Mucosa of rectum (tissue), 2 donors: ENCODE measurements around the gene REEP1.
"Not testable (repeated sequence)": the region's sequence is repeated elsewhere in the genome, so short reads cannot be mapped to it uniquely, and the experiment has no call there.

ENCODE experiments used
- H3K27ac ChIP-seq, 2 donors: one replicate each; pipeline ENCODE4 v1.7.0; 2013; ENCODE audit warnings: inconsistent platforms in 2 of 2, low read depth in 2 of 2, low read length in 2 of 2
- H3K27me3 ChIP-seq, 2 donors: one replicate each; pipeline ENCODE4 v1.7.0; 2013; ENCODE audit warnings: low read length in 2 of 2; ENCODE audit not compliant: control insufficient read depth in 2 of 2, insufficient read depth in 2 of 2
- H3K36me3 ChIP-seq, 2 donors: one replicate each; pipeline ENCODE4 v1.7.0; 2013; ENCODE audit warnings: low read length in 2 of 2; ENCODE audit not compliant: control insufficient read depth in 2 of 2, insufficient read depth in 2 of 2
- H3K4me1 ChIP-seq, 2 donors: one replicate each; pipeline ENCODE4 v1.7.0; 2013; ENCODE audit warnings: low read length in 2 of 2, mild to moderate bottlenecking in 1 of 2; ENCODE audit not compliant: control insufficient read depth in 2 of 2, insufficient read depth in 2 of 2
- H3K4me3 ChIP-seq, 2 donors: one replicate each; pipeline ENCODE4 v1.7.0; 2013; ENCODE audit warnings: low read length in 2 of 2
- H3K9ac ChIP-seq, 2 donors: one replicate each; pipeline ENCODE4 v1.7.0; 2013; ENCODE audit warnings: low read length in 2 of 2, low read depth in 1 of 2, mild to moderate bottlenecking in 1 of 2
- H3K9me3 ChIP-seq, 2 donors: one replicate each; pipeline ENCODE4 v1.7.0; 2013; ENCODE audit warnings: low read length in 2 of 2; ENCODE audit not compliant: control insufficient read depth in 2 of 2
- donor health status: healthy.
- donor health status: Normal muscosa, but diverticular disease.

The REEP1 gene

DNA sequence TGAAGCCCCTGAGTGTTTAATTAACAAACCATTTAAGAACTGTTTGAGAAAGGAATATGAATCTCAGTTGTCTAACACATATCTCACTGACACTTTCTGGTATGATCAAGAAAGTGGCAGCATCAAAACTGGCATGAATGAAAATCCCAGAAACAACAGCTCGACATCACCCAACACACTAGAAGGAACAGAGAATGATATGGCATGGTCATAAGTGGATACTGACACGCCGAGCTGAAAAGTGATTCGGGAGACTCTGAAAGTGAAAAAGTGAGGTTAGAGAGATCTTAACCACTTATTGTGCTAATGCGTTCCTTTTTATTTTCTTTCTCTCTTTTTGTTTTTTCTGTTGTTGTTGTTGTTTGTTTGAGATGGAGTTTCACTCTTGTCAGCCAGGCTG, 100.3 kb downstream of the REEP1 start:
- H3K36me3 ChIP-seq, result no peaks in the 10 kb centered on the region
- no peaks in the 10 kb centered on the region for H3K4me1 ChIP-seq
- no peaks in the 10 kb centered on the region for H3K27me3 ChIP-seq
- no peak overlapping the region for H3K27ac ChIP-seq
- H3K4me3 ChIP-seq, result no peak overlapping the region
- no peaks in the 10 kb centered on the region for H3K9me3 ChIP-seq
- H3K9ac ChIP-seq, result no peak overlapping the region

DNA sequence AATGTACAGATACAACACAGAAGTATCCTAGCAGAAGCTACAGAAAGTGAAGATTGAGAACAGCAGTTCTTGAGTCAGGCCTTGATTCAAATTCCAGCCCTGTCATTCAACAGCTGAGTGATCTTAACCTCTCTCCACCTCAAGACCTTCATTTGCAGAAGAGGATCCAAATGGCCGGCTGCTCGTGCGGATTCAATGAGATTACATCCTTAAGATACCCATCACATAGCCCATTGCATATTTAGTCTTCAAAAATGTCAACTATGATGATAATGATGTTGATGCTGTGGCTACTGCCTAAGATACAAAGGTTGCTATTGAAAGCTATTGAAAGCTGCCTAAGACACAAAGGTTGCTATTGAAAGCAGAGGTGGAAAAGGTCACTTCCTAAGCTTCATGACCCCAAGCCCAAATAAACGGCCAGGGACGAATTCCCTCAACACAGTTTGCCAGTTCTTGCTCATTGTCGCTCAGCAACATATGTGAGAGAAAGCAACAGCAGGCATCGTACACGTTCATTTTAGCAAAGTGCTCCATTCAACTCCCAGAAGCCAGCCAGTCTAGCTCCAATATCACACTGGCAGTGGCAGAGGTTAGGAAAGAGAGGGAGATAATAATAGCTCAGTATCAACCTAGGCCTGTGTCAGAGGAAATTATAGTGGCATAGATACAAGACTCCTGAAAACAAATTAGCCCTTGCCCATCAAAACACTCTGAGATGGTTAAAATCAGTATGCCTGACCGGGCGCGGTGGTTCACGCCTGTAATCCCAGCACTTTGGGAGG, 102.0 kb downstream of the REEP1 start:
- no peak overlapping the region for H3K4me3 ChIP-seq
- no peak overlapping the region for H3K27ac ChIP-seq
- no peaks in the 10 kb centered on the region for H3K27me3 ChIP-seq
- H3K9ac ChIP-seq, result no peak overlapping the region
- H3K36me3 ChIP-seq, result no peaks in the 10 kb centered on the region
- no peaks in the 10 kb centered on the region for H3K9me3 ChIP-seq
- H3K4me1 ChIP-seq, result no peaks in the 10 kb centered on the region

DNA sequence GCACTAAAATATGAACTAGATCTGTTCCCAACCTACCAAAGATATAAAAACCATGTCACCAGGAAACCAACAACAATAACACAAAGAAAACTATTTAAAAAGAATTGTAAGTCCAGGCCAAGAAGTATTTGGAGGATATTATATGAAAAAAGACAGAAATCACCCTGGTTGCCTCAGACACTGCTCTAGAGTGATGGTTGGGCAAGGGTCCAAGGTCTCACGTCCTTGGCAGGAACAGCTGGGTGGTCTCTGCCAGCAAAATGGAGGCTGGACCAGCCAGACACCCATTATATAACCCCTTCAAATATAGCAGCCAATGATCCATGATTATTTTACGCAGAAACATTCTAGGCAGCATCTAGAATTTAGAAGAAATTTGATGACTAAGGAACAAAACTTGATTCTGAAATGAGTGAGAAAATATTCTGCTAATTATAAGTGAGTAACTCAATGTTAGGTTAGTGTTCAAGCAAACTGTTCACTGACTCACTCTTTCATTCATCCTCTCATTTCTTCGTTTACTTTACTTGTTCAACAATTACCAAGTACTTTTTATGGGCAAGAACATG, 102.8 kb downstream of the REEP1 start:
- Histone ChIP-seq H3K9me3 (no peaks in the 10 kb centered on the region), H3K27me3 (no peaks in the 10 kb centered on the region), H3K9ac (no peak overlapping the region), H3K36me3 (no peaks in the 10 kb centered on the region), H3K4me3 (no peak overlapping the region), H3K4me1 (no peaks in the 10 kb centered on the region), H3K27ac (no peak overlapping the region)

DNA sequence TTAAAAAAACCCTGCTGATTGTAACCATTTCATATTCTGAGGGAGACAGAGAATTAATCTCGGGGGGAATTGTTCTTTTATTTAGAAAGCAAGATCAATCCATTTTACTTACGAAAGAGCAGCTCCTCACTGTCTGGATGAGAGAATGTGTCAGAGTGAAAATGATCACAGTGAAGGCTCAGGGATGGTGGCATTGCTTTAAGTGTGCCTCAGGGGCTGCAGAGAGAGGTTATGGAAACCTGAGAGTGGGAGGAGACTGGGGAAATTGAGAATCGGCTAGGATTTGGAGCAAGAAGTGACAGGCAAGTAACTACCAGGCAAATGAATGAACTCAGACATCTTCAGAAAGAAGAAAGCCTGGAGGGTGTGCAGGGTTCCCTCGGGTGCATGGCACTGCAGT, 104.0 kb downstream of the REEP1 start:
- no peaks in the 10 kb centered on the region for H3K9me3 ChIP-seq
- H3K4me3 ChIP-seq, result no peak overlapping the region
- H3K27me3 ChIP-seq, result no peaks in the 10 kb centered on the region
- no peaks in the 10 kb centered on the region for H3K4me1 ChIP-seq
- H3K27ac ChIP-seq, result no peak overlapping the region
- no peaks in the 10 kb centered on the region for H3K36me3 ChIP-seq
- no peak overlapping the region for H3K9ac ChIP-seq

DNA sequence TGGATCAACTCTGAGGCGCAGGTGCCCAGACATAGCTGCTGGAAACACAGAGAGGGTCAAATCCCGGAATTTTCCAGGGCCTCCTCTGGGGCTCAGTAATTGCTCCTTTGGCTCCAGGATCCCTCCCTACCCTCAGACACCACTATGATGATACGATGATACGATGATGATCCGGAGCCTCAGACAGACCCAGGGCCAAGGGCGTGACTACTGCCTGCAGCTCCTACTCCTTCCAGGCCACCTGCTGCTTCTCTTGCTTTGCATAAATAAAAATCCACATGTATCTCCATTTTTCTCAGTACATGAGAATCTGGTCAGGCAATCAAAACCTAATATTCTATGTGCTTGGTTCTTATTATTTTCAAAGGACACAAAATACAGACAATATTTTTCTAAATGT, 104.5 kb downstream of the REEP1 start:
- no peak overlapping the region for H3K27ac ChIP-seq
- no peaks in the 10 kb centered on the region for H3K9me3 ChIP-seq
- no peaks in the 10 kb centered on the region for H3K36me3 ChIP-seq
- H3K9ac ChIP-seq, result no peak overlapping the region
- H3K27me3 ChIP-seq, result no peaks in the 10 kb centered on the region
- H3K4me1 ChIP-seq, result peaks cover 0 to 3% of the 10 kb centered on the region in 2 donors
- no peak overlapping the region for H3K4me3 ChIP-seq

DNA sequence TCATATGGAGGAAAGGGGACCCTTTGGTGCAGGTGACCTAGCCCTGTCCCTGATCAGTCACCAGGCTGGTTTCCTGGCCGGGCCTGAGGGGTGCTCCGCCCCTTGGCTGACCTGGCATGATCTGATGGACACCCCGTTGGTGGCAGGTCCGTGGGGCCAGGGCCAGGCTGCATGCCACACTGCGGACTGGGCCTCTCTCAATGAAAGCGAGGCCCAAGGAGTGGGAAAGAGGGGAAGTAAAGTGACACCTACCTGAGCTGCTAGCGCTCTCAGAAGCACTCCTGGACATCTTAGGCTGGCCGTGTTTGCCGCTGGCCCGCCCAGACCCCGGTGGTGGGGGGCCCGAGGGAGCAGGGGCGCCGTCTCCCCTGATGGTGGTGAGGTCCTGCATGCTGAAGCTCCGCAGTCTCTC, 105.0 kb downstream of the REEP1 start:
- Histone ChIP-seq H3K9ac (no peak overlapping the region), H3K36me3 (no peaks in the 10 kb centered on the region), H3K9me3 (no peaks in the 10 kb centered on the region), H3K4me3 (no peak overlapping the region), H3K4me1 (peaks cover 0 to 8% of the 10 kb centered on the region in 2 donors), H3K27me3 (no peaks in the 10 kb centered on the region), H3K27ac (no peak overlapping the region)

DNA sequence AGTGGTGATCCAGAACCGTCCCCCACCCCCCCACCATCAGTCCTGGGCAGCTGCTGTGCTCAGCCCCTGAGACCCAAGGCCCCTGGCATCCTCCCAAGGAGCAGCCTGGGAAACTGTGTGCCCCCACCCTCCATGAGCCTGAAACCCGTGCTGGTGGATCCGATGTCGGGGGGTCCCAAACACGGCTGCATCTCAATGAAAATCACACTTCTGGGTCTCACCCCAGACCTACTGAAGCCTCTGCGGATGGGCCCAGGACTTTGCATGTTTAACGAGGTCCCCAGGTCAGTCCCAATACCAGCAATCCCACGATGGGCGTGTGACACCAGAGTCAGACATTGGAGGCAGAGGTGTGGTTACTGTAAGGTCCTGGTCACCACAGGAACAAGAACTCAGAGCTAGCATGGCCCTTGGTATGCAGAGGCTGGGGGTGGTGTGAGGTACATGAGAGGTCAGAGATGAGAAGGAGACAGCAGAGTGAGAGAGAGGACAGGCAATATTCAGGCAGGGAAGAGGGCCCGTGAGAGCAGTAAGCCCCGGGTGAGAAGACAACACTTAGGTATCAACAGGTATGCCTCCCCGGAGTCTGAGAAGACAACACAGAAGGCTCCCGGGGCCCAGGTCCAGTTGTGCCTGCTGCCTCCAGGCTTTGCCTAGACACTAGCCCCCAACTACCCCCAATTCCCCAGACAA, 105.6 kb downstream of the REEP1 start:
- no peaks in the 10 kb centered on the region for H3K27me3 ChIP-seq
- H3K4me1 ChIP-seq, result peaks cover 0 to 8% of the 10 kb centered on the region in 2 donors
- H3K9ac ChIP-seq, result no peak overlapping the region
- H3K9me3 ChIP-seq, result no peaks in the 10 kb centered on the region
- H3K27ac ChIP-seq, result no peak overlapping the region
- no peak overlapping the region for H3K4me3 ChIP-seq
- H3K36me3 ChIP-seq, result no peaks in the 10 kb centered on the region

DNA sequence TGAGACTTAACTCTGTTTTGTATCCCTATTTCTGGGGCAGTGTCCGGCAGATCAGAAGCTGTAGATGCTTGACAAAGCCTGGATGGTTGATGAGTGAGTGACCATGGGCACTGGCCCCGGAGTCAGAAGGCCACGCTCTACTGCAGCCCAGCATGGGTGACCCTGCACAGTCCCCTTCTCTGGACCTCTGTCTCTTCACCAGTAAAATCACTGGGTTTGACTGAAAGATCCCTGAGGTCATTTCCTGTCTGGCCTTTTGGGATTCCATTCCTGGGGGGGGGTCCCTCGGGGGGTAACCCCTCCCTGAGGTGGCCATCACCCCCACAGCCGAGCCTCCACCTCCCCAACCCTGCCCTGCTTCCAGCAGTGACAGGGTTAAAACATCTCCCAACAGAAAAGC, 106.5 kb downstream of the REEP1 start:
- H3K9me3 ChIP-seq, result no peaks in the 10 kb centered on the region
- no peak overlapping the region for H3K4me3 ChIP-seq
- no peaks in the 10 kb centered on the region for H3K27me3 ChIP-seq
- no peak overlapping the region for H3K9ac ChIP-seq
- H3K27ac ChIP-seq, result no peak overlapping the region
- no peaks in the 10 kb centered on the region for H3K36me3 ChIP-seq
- H3K4me1 ChIP-seq, result peaks cover 0 to 8% of the 10 kb centered on the region in 2 donors

DNA sequence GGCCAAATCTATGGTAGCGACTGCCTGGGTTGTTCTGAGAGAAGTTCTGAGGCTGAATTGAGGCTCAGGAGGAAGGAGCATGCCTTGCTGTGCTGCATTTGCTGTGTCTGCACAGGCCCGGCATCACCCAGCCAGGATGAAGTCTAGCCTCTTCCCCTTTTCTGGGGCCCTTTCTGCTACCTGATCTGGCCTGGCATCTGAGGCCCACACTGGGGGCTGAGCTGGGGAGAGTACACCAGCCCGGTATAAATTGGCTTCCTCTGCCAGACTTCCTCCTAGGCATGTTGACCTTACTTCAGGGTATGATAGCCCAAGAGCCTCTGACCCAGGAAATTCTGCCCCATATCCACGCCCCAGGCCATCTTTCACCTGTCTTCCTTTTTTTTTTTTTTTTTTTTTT, 108.2 kb downstream of the REEP1 start:
- Histone ChIP-seq H3K9me3 (no peaks in the 10 kb centered on the region), H3K9ac (no peak overlapping the region), H3K4me1 (peaks cover 3 to 8% of the 10 kb centered on the region in 2 donors), H3K27me3 (no peaks in the 10 kb centered on the region), H3K36me3 (no peaks in the 10 kb centered on the region), H3K4me3 (no peak overlapping the region), H3K27ac (no peak overlapping the region)

DNA sequence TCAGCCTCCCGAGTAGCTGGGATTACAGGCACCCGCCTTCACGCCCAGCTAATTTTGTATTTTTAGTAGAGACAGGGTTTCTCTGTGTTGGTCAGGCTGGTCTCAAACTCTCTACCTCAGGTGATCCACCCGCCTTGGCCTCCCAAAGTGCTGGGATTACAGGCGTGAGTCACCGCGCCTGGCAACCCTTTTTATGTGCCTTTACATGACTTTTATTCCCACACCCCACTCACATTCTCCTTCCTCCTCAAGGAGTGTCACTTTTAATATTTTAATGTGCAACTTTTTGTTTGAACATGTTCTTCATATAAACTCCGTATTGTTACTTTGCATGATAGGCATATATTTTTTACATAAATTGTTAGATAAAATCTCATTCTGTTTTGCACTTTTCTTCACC, 108.9 kb downstream of the REEP1 start:
- H3K9me3 ChIP-seq, H3K4me1 ChIP-seq, H3K27me3 ChIP-seq, H3K4me3 ChIP-seq, H3K36me3 ChIP-seq, H3K27ac ChIP-seq, H3K9ac ChIP-seq: not testable (repeated sequence)
